Neuronal stem cell (in vitro differentiated cells): ENCODE data around the gene GMPR.

Source experiments
- DNase-seq: peaks from one replicate; pipeline ENCODE4 v3.0.0-alpha.2; 2013; ENCODE audit warnings: low spot score
- H2AFZ ChIP-seq: one replicate; pipeline ENCODE4 v1.6.1; 2013; ENCODE audit warnings: mild to moderate bottlenecking, low read length, inconsistent platforms
- H2AK5ac ChIP-seq: 2 replicates; pipeline ENCODE4 v1.6.1; 2013; ENCODE audit warnings: low read depth, mild to moderate bottlenecking, inconsistent platforms, low read length, moderate library complexity, mixed read lengths
- H2BK120ac ChIP-seq: 2 replicates; pipeline ENCODE4 v1.6.1; 2013; ENCODE audit warnings: low read depth, mild to moderate bottlenecking, inconsistent platforms, low read length, moderate library complexity, mixed read lengths
- H2BK12ac ChIP-seq: one replicate; pipeline ENCODE4 v1.6.1; 2013; ENCODE audit warnings: low read length, inconsistent platforms
- H2BK15ac ChIP-seq: 2 replicates; pipeline ENCODE4 v1.6.1; 2013; ENCODE audit warnings: mild to moderate bottlenecking, low read length, inconsistent platforms, mixed read lengths
- H2BK5ac ChIP-seq: one replicate; pipeline ENCODE4 v1.6.1; 2013; ENCODE audit warnings: inconsistent platforms, mild to moderate bottlenecking, low read length, moderate library complexity
- H3K14ac ChIP-seq: one replicate; pipeline ENCODE4 v1.6.1; 2013; ENCODE audit warnings: low read length, inconsistent platforms
- H3K18ac ChIP-seq: 2 replicates; pipeline ENCODE4 v1.6.1; 2013; ENCODE audit warnings: low read length, inconsistent platforms
- H3K23ac ChIP-seq: 2 replicates; pipeline ENCODE4 v1.6.1; 2013; ENCODE audit warnings: low read depth, mild to moderate bottlenecking, mixed read lengths, low read length, inconsistent platforms; ENCODE audit not compliant: poor library complexity
- H3K27ac ChIP-seq: replicated peaks from 3 replicates; pipeline ENCODE4 v1.5.1; 2013; ENCODE audit warnings: low read length, inconsistent platforms
- H3K27me3 ChIP-seq, 3 experiments: 2 replicates each; pipeline ENCODE4 v1.6.1; 2013; ENCODE audit warnings: low read length in 3 of 3, mild to moderate bottlenecking in 2 of 3, inconsistent platforms in 1 of 3, low read depth in 1 of 3, mixed read lengths in 1 of 3, moderate library complexity in 1 of 3; ENCODE audit not compliant: control insufficient read depth in 3 of 3, insufficient read depth in 3 of 3
- H3K36me3 ChIP-seq, 2 donors: replicated peaks in 1 of 2; 2 replicates each; pipeline ENCODE4 v1.6.1; 2013; ENCODE audit warnings: low read length in 2 of 2; ENCODE audit not compliant: control insufficient read depth in 2 of 2, insufficient read depth in 2 of 2
- H3K4ac ChIP-seq: 2 replicates; pipeline ENCODE4 v1.6.1; 2013; ENCODE audit warnings: inconsistent platforms, mild to moderate bottlenecking, low read length, moderate library complexity
- H3K4me1 ChIP-seq, 2 donors: 1 replicate in 1 of 2; 2 replicates in 1 of 2; pipeline ENCODE4 v1.6.1; 2013; ENCODE audit warnings: low read length in 2 of 2, low read depth in 1 of 2; ENCODE audit not compliant: control insufficient read depth in 2 of 2, insufficient read depth in 1 of 2
- H3K4me2 ChIP-seq: one replicate; pipeline ENCODE4 v1.6.1; 2013; ENCODE audit warnings: mild to moderate bottlenecking, low read length, inconsistent platforms; ENCODE audit not compliant: insufficient read depth, poor library complexity, severe bottlenecking
- H3K4me3 ChIP-seq, 2 donors: 2 replicates each; pipeline ENCODE4 v1.5.1; 2013; ENCODE audit warnings: low read length in 2 of 2, mild to moderate bottlenecking in 2 of 2, inconsistent platforms in 1 of 2, moderate library complexity in 1 of 2
- H3K79me1 ChIP-seq: one replicate; pipeline ENCODE4 v1.6.1; 2013; ENCODE audit warnings: low read depth, mild to moderate bottlenecking, inconsistent platforms, low read length, moderate library complexity
- H3K9ac ChIP-seq: one replicate; pipeline ENCODE4 v1.6.1; 2013; ENCODE audit warnings: mild to moderate bottlenecking, low read depth, low read length, inconsistent platforms; ENCODE audit not compliant: poor library complexity
- H3K9me3 ChIP-seq, 2 donors: replicated peaks in 1 of 2; 2 replicates each; pipeline versions ENCODE3 to v1.6.1; 2013; ENCODE audit warnings: low read length in 2 of 2, mild to moderate bottlenecking in 2 of 2, inconsistent platforms in 1 of 2, low read depth in 1 of 2, mixed read lengths in 1 of 2, moderate library complexity in 1 of 2; ENCODE audit not compliant: control insufficient read depth in 2 of 2, insufficient read depth in 1 of 2
- H4K8ac ChIP-seq: one replicate; pipeline ENCODE4 v1.6.1; 2013; ENCODE audit warnings: low read depth, mild to moderate bottlenecking, inconsistent platforms, low read length, moderate library complexity
- H4K91ac ChIP-seq: one replicate; pipeline ENCODE4 v1.6.1; 2013; ENCODE audit warnings: low read length, low read depth, mild to moderate bottlenecking, inconsistent platforms; ENCODE audit not compliant: poor library complexity
- WGBS, 2 donors: extraction: QIAGEN DNeasy Blood & Tissue Kit; methylation state at CpG; one replicate each; pipeline ENCODE4 v1.1.7; 2013; ENCODE audit warnings: missing lambda C conversion rate in 2 of 2, mixed read lengths in 1 of 2; ENCODE audit not compliant: insufficient read length in 2 of 2, insufficient replicate concordance in 1 of 2; ENCODE audit errors: extremely low coverage in 2 of 2; 5-methylcytosine and 5-hydroxymethylcytosine counted together

GMPR gene

GRCh38 chr6:16238963-16239797, 793 bp downstream of the GMPR start:
- H3K27ac ChIP-seq = no peak overlapping the region
- peaks cover 3 to 7% of the 10 kb centered on the region in 2 donors for H3K4me1 ChIP-seq
- H3K4me2 ChIP-seq = peak overlapping the region; percentile 92
- H3K23ac ChIP-seq = peak overlapping the region; percentile 58
- no peaks in the 10 kb centered on the region for H3K79me1 ChIP-seq
- H3K27me3 ChIP-seq = peaks cover 5 to 85% (median 27%) of the 10 kb centered on the region in 3 experiments
- peak overlapping the region; percentile 35 for H2BK15ac ChIP-seq
- no peaks in the 10 kb centered on the region for H3K36me3 ChIP-seq
- no peak overlapping the region for H3K14ac ChIP-seq
- no peak overlapping the region for H3K4ac ChIP-seq
- H4K8ac ChIP-seq = no peak overlapping the region
- no peaks in the 10 kb centered on the region for H3K9me3 ChIP-seq
- H3K4me3 ChIP-seq = peak overlapping the region; percentile 43 to 79
- no CpG with 5 or more reads among the region's 34 CpGs for WGBS, 2 donors
- H2AK5ac ChIP-seq = no peak overlapping the region
- peak overlapping the region; percentile 27 for H3K9ac ChIP-seq
- H2BK5ac ChIP-seq = no peak overlapping the region
- DNase-seq = no peak
- H2BK12ac ChIP-seq = no peak overlapping the region
- no peak overlapping the region for H2BK120ac ChIP-seq
- H2AFZ ChIP-seq = peak overlapping the region; percentile 96
- H4K91ac ChIP-seq = no peak overlapping the region
- H3K18ac ChIP-seq = peak overlapping the region; percentile 54

GRCh38 chr6:16239798-16240123, 1.4 kb downstream of the GMPR start:
- Histone ChIP-seq H3K27me3 (peaks cover 5 to 91% (median 27%) of the 10 kb centered on the region in 3 experiments), H2BK120ac (no peak overlapping the region), H3K79me1 (no peaks in the 10 kb centered on the region), H3K18ac (no peak overlapping the region), H4K8ac (no peak overlapping the region), H3K9me3 (no peaks in the 10 kb centered on the region), H3K36me3 (no peaks in the 10 kb centered on the region), H2BK15ac (peak overlapping the region; percentile 35), H3K9ac (no peak overlapping the region), H2BK5ac (no peak overlapping the region), H3K4ac (no peak overlapping the region), H3K23ac (peak overlapping the region; percentile 58), H2BK12ac (no peak overlapping the region), H4K91ac (no peak overlapping the region), H3K4me3 (no peak overlapping the region), H3K27ac (no peak overlapping the region), H3K4me1 (peaks cover 6 to 7% of the 10 kb centered on the region in 2 donors), H2AK5ac (no peak overlapping the region), H3K4me2 (no peak overlapping the region), H3K14ac (no peak overlapping the region), H2AFZ (no peak overlapping the region)
- WGBS, 2 donors = no CpG with 5 or more reads among the region's 5 CpGs
- DNase-seq = no peak

GRCh38 chr6:16240589-16241320, 2.4 kb downstream of the GMPR start:
- no peak overlapping the region for H2BK5ac ChIP-seq
- H3K4me1 ChIP-seq = peaks cover 7 to 10% of the 10 kb centered on the region in 2 donors
- H3K9me3 ChIP-seq = no peaks in the 10 kb centered on the region
- no peak overlapping the region for H3K4me2 ChIP-seq
- no peak overlapping the region for H4K8ac ChIP-seq
- no peak overlapping the region for H4K91ac ChIP-seq
- DNase-seq = no peak
- no peak overlapping the region for H2AK5ac ChIP-seq
- H3K9ac ChIP-seq = no peak overlapping the region
- H2AFZ ChIP-seq = no peak overlapping the region
- H2BK15ac ChIP-seq = no peak overlapping the region
- WGBS, 2 donors = no CpG with 5 or more reads among the region's 12 CpGs
- H3K23ac ChIP-seq = no peak overlapping the region
- H3K18ac ChIP-seq = no peak overlapping the region
- H2BK120ac ChIP-seq = no peak overlapping the region
- H2BK12ac ChIP-seq = no peak overlapping the region
- no peak overlapping the region for H3K27ac ChIP-seq
- no peak overlapping the region for H3K4ac ChIP-seq
- peaks cover 5 to 90% (median 25%) of the 10 kb centered on the region in 3 experiments for H3K27me3 ChIP-seq
- no peak overlapping the region for H3K4me3 ChIP-seq
- no peaks in the 10 kb centered on the region for H3K79me1 ChIP-seq
- H3K14ac ChIP-seq = no peak overlapping the region
- H3K36me3 ChIP-seq = no peaks in the 10 kb centered on the region

- Histone ChIP-seq H2BK120ac (no peak overlapping the region), H2BK15ac (no peak overlapping the region), H4K91ac (no peak overlapping the region), H3K27ac (no peak overlapping the region), H2AFZ (no peak overlapping the region), H2BK5ac (no peak overlapping the region), H3K4me2 (no peak overlapping the region), H3K9ac (no peak overlapping the region), H3K23ac (no peak overlapping the region), H3K36me3 (no peaks in the 10 kb centered on the region), H4K8ac (no peak overlapping the region), H2AK5ac (no peak overlapping the region), H2BK12ac (no peak overlapping the region), H3K27me3 (peaks cover 5 to 90% (median 27%) of the 10 kb centered on the region in 3 experiments), H3K4me3 (no peak overlapping the region), H3K4ac (no peak overlapping the region), H3K9me3 (no peaks in the 10 kb centered on the region), H3K18ac (no peak overlapping the region), H3K14ac (no peak overlapping the region), H3K79me1 (no peaks in the 10 kb centered on the region), H3K4me1 (peaks cover 7 to 12% of the 10 kb centered on the region in 2 donors)
- no peak for DNase-seq
- WGBS, 2 donors = no CpG with 5 or more reads among the region's 4 CpGs
Measured at GRCh38 chr6:16241321-16241689, 2.9 kb downstream of the GMPR start.
